PFSK-1 (cell line): ENCODE data around the gene IGFBP1.

ENCODE experiments used
- POLR2AphosphoS5 ChIP-seq: IDR thresholded peaks from 2 replicates; pipeline ENCODE4 v1.6.1; 2012; ENCODE audit warnings: low read depth, mild to moderate bottlenecking, control low read depth, low read length, moderate library complexity
- REST ChIP-seq, 2 experiments: IDR thresholded peaks; 2 replicates each; pipeline versions ENCODE4 v1.6.1 to v1.8.0; 2011 to 2012; ENCODE audit warnings: low read depth in 2 of 2, low read length in 2 of 2, control low read depth in 1 of 2, inconsistent platforms in 1 of 2, mild to moderate bottlenecking in 1 of 2, moderate library complexity in 1 of 2; ENCODE audit not compliant: insufficient read depth in 1 of 2
- TAF1 ChIP-seq: IDR thresholded peaks from 2 replicates; pipeline ENCODE4 v1.6.1; 2012; ENCODE audit warnings: low read length, control low read depth, borderline replicate concordance; ENCODE audit not compliant: insufficient read depth

DNA sequence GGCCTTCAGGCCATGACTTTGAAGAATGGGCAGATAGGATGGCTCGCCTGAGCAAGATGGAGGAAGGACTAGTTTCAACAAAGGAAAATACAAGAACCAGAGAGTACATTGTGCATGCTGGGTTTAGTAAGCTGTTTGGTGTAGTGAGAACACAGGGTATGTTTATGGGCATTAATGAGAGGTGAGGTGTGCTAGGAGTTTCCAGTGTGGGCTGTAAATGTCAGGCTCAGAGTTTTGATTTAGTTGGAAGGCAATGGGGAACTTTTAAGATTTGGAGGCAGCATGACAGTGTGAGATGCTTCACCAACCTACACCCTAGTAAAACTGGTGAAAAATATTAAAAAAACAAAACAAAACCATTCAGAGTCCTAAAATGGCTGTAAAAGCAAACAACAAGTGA lies 13.3 kb downstream of the IGFBP1 start:
- TF ChIP-seq POLR2AphosphoS5: no peak
- TF ChIP-seq REST (IDR thresholded peaks at IDR 0.05; ENCODE audit: insufficient read depth in 1 of 2, low read depth in 2 of 2, low read length in 2 of 2): no peak
- TF ChIP-seq TAF1: no peak
